Stimulated activated CD4-positive, alpha-beta T cell treated with anti-CD3 and anti-CD28 coated beads, Interleukin-4, amount 100 ng/mL, for 1 hour (primary cell): Measurements from ENCODE around the gene PHF2.

Experiments used
- DNase-seq: peaks from one replicate; pipeline ENCODE4 v3.0.0-alpha.2; 2020

Gene PHF2

GRCh38 chr9:93603011-93603410 is 26.6 kb downstream of the PHF2 start:
- DNase-seq: no peak

DNA sequence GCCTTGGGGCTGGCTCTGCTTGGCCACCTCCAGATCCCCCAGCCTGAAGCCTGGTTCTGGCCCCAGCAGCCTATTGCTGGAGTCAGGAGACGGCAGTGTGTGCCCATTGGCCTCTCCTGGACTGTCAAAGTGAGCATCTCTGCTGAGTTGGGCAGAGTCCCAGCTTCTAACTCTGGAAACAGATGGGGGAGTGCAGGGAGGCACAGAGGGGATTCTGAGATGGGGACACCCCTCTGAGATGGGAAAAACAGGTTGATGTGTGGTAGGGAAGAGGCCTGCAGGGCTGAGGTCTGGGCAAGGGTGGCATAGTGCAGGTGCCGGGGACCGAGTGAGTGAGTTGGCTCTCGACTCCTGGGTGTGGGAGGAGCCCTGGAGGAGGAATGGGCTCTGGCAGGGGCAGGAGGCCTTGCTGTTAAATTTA is 27.5 kb downstream of the PHF2 start:
- DNase-seq: no peak

GRCh38 chr9:93606187-93606586 is 29.8 kb downstream of the PHF2 start:
- DNase-seq: no peak

- DNase-seq: no peak
Observed at GRCh38 chr9:93610206-93610605, 33.8 kb downstream of the PHF2 start.

DNA sequence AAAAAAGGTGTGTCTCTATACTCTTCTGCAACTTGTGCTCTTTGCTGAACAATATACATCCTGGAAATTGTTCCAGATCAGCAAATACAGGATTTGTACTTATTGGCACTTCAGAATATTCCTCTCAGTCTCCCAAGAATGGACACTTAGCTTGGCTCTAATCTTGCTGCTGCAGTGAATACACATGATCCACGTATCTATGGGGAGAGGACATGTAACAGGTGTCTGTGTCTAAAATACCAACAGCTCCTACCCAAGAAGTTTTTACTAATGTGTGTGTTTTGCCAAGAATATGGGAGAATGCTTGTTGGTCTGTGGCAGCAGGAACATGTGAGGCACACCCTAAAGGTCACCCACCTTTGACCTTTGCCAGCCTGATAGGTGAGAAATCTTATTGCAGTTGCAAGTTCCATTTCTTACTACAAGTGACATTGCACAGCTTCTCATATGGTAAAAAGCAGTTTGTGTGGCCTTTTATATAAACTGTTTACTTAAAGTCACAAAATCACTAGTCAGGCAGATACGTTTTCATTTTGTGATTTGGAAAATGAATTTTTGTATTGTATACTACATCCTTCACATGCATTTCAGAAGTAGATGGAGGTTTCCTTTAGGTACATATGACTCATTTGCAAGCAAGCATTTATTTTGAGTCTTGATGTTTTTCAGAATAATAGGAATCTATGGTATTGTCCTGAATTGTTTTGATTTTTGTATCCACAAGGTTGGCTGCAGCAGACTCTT is 35.8 kb downstream of the PHF2 start:
- no peak for DNase-seq

DNA sequence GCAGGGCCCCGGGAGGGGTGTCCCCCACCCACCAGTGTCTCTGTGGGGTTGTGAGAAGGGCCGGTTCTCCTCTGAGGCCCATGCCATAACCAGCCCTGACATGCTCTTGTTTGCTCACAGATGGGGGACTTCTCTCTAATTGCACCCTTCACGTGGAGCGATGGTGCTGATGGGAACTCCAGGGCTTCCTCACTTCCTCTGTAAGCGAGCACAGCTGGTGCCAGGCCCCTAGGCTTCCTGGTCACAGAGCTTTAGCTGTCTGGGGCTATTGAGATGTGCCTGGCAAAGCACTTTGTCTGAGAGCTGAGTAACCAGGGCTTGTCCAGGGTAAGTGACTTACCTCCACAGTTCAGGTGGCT is 36.4 kb downstream of the PHF2 start:
- no peak for DNase-seq

DNA sequence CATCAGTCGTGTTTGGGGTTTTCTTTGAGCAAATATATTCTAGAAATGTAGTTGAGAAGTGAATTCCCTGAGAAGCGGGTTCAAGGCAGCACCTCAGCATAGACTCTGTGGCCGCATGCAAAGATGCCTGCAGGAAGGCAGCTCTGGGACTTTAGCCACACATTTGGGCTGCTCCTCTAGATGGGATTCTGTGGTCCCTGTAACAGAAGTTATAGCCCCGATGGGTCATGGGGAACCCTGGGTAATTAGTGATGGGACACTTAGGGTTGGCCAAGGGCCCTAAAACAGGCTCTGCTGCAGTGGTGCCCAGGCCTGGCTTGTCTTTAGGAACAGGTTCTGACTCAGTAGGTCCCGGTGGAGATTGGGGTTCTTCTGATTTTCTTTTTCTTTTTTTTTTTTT is 36.8 kb downstream of the PHF2 start:
- no peak for DNase-seq

DNA sequence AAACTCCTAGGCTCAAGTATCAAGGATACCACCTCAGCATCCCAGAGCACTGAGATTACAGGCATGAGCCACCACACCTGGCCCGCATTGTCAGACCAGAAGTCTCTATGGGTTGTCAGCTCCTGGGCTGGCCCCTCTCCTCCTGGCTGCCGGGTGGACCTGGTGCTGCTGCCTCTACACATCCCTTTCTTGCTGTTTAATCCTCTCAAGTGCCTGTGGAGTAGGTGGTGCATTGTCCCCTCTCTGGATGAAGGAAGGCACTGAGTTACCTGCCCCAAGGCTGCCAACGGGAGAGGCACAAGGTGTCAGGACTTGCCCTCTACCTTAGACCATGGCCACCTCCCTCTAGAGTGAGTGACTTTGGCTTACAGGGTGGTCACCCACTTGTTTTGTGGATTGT is 37.4 kb downstream of the PHF2 start:
- DNase-seq: no peak

- DNase-seq: no peak
Observed at GRCh38 chr9:93614830-93615468, 38.6 kb downstream of the PHF2 start.

GRCh38 chr9:93616044-93616443 is 39.7 kb downstream of the PHF2 start:
- no peak for DNase-seq

GRCh38 chr9:93617273-93617672 is 40.9 kb downstream of the PHF2 start:
- no peak for DNase-seq

DNA sequence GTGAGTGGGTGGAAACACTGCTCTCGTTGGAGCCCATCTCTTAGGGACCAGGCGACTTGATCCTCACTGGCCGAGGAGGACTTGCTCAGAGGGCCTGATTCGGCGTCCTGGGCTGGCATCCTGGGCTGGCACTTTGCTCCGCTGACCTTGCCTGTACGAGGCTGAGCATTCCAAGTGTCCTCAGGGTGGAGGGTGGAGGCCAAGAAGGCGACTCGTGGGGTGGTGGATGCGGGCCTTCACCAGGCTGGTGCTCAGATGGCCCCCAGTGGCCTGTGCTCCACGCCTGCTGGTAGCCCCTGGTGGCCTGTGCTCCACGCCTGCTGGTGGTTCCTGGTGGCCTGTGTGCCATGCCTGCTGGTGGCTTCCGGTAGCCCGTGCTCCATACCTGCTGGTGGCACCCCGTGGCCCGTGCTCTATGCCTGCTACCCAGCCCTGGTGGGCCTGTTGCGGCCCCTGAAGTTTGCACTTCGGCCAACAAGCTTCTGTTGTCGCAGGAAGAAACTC is 42.9 kb downstream of the PHF2 start:
- no peak for DNase-seq

- DNase-seq: no peak
Observed at GRCh38 chr9:93620041-93620506, 43.7 kb downstream of the PHF2 start.

DNA sequence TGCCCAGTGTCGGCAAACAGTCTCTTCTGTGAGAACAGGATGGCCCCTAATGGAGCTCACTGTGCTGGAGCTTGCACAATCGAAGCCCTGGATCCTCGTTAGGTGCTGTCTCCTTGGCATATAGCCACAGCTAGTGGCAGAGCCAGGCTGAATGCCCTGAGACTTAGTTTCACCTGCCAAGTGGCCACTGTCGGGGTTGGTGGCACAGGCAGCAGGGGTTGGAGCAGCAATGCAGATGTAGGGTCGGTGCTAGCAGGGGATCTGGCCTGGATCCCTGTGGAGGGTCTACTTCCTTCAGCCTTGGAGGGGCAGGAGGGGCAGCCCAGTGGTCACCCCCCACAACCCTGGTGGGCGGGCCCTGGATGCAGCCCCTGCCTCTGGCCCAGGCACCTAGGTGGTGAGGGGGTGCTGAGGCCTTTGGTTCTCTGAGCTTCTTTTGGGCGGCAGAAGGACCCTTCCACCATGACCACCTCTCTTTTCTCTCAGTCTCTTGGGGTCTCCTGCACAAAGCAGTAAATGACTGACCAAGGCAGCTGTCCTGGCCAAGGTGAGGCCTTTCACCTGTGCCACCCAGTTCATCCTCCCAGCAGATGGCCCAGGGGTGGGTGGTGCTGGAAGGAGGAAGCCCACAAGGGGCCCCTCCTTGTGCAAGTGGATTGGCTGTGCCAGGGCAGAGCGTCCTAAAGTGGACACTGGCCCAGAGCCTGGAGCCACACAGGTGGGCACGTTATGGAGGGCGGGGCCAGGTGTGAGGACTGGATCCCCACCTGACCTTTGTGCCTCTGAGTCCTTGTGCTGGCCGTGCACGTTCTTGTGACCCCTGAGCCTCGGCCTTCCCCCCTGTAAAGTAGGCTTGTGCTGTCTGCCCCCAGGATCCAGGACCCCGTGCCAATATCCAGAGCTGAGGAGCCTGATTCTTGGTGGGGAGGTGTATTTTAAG is 44.8 kb downstream of the PHF2 start:
- DNase-seq: no peak

DNA sequence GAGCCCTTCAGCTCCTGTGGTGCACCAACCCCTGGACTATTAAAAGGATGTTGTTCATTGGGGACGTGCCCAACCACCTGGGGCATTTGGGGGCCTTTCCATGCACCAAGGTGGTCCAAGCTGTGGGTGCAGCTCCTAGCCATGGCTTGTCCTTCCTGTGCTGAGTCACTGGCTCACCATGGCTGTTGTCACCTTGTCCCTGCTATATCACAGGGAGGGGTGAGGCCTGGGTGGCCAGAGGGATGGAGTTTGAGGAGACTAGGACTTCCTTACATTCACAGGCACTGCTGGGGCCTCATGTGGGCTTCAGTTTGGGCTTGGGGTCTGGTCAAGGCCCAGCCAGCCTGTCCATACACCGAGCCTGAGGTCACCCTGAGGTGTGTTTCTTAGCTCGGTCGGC is 45.5 kb downstream of the PHF2 start:
- no peak for DNase-seq

DNA sequence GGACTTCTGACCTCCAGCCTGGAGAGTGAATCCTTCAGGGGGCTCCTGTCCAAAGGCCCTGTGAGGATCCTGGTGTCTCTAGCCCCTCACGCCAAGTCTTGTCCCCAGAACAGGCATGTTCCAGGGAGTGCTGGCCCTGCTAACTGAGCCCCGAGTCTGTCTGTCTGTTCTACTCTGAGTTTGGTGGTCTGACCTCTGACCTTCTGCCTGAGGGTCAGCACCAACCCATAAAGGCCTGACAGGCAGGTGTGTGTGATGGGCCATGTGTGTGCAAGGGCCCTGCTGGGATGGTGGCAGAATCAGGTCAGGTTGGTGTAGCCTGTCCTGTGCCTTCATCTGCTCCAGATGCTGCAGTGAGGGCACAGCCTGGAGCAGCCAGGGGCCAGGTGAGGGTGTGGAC is 46.3 kb downstream of the PHF2 start:
- no peak for DNase-seq

DNA sequence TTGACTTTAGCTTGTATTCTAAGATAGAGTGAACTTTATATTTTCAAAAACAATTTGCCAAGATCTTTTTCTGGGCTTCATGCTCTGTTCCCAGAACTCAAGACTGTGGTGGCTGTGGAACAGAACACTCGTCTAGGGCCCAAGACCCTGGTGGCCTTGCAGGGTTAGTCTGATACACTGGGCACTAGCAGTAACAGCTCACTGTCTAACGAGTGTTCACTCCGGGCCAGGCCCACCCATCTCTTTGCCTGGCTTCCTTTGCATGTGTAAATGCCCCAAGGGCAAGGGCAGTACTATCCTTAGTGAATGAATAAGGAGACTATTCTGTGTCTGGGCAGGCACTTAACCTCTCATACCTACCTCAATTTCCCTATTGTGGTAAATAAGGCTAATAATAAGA is 47.4 kb downstream of the PHF2 start:
- no peak for DNase-seq

DNA sequence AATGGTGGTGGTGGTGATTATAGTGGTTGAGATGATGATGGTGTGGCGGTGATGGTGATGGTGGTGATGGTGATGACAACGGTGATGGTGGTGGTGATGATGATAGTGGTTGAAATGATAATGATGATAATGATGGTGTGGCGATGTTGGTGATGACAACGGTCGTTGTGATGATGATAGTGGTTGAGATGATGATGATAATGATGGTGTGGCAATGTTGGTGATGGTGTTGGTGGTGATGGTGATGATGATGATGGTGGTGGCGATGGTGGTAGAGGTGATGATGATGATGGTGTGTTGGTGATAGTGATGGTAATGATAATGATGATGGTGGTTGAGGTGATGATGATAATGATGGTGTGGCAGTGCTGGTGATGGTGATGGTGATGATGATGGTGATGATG is 48.0 kb downstream of the PHF2 start:
- no peak for DNase-seq

DNA sequence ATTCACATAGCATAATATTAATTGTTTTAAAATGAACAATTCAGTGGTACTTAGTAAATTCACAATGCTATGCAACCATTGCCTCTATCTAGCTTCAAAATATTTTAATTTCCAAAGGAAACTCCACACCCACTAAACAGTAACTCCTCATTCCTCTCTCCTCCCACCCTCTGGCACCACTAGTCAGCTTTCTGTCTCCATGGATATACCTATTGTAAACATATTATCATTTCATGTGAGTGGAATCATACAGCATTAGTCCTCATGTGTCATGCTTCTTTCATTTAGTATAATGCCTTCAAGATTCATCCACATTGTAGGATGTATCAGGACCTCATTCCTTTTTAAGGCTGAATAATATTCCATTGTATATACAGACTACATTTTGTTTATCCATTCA is 48.6 kb downstream of the PHF2 start:
- DNase-seq: no peak

DNA sequence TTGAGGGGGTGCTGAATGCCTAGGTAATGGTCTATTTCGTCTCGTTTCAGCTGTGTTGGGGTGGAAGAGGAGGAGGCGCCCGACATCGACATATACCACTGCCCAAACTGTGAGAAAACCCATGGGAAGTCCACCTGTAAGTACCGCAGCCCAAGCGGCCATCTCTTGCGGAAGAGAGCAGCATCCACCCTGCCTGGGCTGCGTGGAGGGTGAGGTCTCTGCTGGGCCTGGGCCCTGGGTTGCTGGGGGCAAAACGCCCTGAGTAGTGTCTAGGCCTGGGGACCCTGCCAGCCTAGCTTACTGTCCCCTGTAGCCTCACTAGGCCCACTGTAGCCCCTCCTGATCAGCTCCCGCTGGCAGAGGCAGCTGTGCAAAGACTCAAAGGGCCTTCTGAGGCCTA is 53.5 kb downstream of the PHF2 start:
- DNase-seq: no peak

- no peak for DNase-seq
Observed at GRCh38 chr9:93630806-93631411, 54.5 kb downstream of the PHF2 start.

GRCh38 chr9:93633492-93634221 is 57.3 kb downstream of the PHF2 start:
- no peak for DNase-seq
